Stimulated activated CD4-positive, alpha-beta T cell treated with anti-CD3 and anti-CD28 coated beads, Interleukin-15, amount 100 ng/mL, for 24 hours (primary cell): Measurements from ENCODE around the gene GPR68.
A peak's percentile ranks its signal among the peaks of the same experiment; 100 is the strongest.

Experiments
- DNase-seq: peaks from one replicate; pipeline ENCODE4 v3.0.0-alpha.2; 2020

Gene GPR68

GRCh38 chr14:91244501-91244901 is at the start of gene GPR68:
Gene GPR68, minus strand, starts transcription at chr14:91244704. Its CDS starts 9,654 bp downstream, at chr14:91235050.
- peak; percentile 40 for DNase-seq

DNA sequence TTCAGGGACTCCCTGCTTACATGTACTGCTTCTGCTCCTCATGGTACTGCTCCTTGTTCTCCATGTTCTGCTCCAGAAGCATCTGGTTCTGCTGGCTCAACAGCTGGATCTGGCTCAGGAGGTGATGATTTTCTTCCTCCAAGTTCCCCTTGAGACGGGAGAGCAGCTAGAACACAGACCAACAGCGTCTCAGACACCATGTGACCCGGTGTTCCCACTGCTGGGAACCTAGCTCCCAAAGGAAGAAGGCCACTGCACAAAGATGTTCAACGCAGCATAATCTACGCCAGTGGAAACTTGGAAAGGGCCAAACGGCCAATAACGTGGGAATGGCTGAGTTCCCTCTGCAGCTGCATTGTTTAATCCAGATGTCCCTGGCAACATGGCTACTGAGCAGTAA is 49.6 kb upstream of the GPR68 start:
- DNase-seq, result no peak

DNA sequence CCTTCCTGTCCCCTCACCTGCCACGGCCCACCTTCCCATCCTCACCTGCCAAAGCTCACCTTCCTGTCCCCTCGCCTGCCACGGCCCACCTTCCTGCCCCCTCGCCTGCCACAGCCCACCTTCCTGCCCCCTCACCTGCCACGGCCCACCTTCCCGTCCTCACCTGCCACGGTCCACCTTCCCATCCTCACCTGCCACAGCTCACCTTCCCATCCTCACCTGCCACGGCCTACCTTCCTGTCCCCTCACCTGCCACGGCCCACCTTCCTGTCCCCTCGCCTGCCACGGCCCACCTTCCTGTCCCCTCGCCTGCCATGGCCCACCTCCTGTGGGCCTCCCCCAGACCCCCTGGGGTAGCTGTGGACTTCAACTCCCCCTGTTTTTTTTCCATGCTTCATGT is 48.8 kb upstream of the GPR68 start:
- DNase-seq, result no peak

DNA sequence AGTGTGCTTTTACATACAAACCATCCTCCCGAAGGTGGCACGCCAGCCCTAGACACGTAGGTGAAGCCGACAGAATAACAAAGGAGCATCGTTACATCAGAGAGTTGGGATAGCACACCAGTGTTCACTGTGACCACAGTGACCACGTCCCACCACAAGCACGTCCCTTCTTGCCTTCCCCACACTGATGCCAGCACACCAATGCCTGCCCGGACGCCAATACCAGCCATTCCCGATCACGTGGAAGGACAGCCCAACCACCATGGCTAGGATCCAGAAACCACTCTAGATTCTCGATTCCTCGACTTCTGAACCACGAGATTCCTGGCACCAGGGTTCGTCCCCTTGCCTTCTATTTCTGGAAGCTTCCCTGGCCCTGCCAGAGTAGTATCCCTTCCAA is 48.0 kb upstream of the GPR68 start:
- DNase-seq, result no peak

DNA sequence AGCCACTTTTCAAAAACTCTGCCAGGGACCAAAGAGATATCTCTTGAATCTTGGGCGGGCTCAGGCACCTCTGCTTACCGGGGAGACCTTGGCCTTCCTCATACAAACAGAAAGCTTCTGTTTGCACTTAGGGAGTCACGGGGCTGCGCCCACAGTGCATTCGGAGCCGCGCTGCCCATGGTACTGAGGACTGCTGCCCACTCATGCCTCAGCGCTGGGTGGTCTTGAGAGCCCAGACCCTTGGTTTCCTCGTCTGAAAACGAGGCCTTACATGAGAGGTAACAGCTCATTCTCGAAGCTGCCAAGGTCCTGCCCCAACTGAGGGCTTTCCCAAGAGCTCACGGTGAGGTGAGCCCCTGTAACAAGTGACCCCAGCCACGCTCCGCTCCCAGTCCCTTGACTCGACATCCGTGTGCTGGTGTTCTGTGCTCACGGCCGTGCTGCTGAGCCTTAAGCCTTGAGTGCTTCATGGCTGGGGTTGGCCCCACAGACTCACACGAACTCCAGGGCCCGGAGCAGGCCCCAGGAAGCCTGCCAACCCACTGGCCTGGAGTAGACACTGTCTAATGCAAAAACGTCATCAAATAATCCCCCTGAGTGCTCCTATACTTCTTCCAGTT is 47.4 kb upstream of the GPR68 start:
- no peak for DNase-seq

DNA sequence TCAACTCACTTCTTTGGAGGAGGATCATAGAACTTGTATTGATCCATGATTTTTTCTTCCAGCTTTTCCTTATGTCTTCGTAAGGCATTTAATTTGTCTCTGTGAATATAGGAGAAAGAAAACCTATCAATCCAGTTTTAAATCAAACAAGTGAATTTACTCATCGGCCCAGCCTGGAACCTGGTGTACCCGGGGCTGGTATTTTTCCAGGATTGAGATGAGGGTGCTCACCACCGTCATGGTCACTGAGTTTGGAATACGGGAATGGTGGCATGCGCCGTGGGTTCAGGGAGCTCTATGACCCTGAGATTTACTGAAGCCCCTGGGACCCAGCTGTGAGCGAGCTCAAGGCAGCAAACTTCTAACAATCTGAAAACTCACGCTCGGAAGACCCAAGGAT is 46.5 kb upstream of the GPR68 start:
- no peak for DNase-seq

DNA sequence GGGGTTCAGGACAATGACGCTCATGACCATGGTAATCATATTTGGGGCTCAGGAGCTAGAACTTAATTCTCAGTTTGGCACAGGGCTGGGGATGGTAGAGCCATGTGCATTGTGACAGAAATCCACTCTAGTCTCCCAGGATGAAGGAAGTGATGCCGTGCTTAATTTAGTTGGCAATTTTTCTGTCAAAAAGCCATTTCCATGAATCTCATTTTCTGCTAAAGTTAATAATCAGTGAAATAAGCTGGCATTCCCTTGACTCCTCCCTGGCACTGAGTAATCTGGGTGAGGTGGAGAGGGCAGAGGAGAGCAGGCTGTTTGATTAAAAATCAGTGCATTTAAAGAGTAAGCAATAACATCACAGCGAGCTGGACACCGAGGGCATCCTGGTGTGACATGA is 45.0 kb upstream of the GPR68 start:
- DNase-seq, result no peak

DNA sequence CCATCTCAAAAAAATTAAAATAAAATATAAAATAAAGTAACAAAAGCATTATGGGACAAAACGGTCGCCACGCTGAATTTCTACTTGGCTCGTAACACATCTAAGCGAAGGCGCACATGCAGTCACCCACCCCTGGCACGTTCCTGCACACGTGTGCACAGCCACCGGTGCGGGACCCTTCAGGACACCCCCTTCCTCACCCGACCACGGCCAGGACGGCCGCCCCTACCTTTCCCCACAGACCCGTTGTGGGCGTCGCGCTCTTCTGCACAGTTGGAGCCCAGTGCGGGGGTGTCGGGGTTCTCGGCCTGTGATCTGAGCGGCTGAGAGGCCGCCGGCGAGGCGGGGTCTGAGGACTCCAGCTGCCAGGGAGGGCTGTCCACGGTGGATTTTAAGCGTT is 44.4 kb upstream of the GPR68 start:
- no peak for DNase-seq

GRCh38 chr14:91286530-91286937 is 42.0 kb upstream of the GPR68 start:
- DNase-seq, result peak; percentile 86

DNA sequence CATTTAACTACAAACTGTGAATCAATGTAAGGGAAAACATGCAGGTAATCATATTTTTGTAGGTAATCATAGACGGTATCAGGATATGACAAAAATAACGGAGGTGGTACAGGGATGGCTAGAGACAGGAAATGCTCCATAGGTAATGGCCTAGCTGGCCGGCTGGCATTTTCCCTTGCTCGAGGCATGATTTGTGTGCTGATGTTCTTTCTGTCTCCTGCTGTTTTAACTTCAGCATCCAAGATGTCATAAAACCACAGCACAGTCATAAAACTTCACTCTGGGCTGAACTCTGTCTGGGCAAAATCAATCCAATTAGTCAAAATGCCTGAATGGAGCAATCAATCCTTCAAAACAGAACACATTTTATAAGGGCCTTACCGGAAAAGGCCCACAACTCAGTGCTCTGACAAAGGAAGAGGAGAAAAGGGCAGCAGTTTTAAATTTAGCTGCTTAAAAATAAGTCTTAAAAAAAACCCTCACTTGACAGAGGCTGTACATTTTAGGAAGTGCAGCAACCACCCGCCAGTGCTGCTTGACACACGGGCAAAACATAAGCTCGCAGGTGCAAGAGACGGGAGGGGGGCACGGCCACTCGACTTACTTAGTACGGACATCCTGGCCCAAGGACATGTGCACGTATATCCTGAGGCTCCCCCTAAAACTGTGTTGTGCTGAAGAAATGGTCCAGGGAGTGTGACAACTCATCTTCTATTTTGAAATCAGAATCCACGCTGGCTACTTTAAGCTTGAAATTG is 40.5 kb upstream of the GPR68 start:
- no peak for DNase-seq

GRCh38 chr14:91284146-91284790 is 39.8 kb upstream of the GPR68 start:
- no peak for DNase-seq

GRCh38 chr14:91283666-91284065 is 39.2 kb upstream of the GPR68 start:
- DNase-seq, result no peak

GRCh38 chr14:91282954-91283645 is 38.6 kb upstream of the GPR68 start:
- no peak for DNase-seq

DNA sequence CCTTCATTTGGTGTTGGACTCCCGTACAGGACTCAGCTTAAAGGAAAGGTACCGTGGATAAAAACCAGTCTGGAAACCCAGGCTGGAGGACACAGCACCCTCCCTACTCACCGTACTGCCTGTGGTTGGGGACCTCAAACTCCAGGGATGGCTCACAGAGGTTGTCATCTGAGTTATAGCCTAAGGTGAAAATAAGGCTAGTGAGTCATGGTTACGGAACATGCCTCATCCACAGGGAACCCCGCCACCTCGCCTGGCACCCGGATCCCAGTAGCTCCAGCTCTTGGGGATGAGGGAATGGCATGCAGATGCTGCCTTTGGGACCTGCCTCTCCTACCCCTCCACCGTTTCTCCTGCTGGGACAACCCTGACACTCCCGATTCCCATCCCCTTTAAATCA is 36.8 kb upstream of the GPR68 start:
- no peak for DNase-seq

DNA sequence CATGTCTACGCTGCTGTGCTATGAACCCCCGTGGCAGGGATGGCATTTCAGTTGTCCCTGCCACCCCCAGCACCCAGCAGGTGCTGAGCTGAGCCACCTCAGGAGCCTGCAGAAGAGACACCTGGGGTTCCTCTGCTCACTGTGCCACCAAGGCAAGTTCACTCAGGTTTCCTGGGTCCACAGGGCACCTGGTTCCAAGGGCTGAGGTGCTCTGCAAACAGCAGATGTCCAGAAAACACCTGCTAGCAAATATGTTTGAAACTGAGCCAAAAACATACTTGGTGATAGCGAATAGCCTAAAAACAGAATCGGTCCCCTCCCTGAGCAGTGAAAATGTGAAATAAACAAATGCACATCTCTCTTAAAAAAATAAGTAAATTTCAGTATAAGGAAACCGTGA is 35.6 kb upstream of the GPR68 start:
- DNase-seq, result no peak

DNA sequence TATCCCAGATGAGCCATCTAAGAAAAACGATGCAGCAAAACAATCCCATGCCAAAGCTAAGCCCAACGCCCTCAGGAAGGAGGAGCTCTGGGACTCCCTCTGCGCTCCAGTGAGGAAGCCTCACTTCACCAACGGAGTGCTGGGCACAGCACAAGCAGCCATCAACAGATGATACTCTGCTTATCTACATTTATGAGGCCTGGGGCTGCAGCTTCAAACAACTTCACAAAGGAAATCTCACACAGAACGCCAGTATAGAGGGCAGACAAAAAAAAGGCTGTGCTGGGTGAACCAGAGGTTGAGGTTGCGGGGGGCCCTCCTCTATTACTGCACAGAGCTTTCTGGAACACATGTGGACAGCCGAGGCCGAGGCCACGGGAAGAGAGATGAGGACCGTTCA is 34.9 kb upstream of the GPR68 start:
- DNase-seq, result no peak

- no peak for DNase-seq
Observed at GRCh38 chr14:91278383-91278715, 33.8 kb upstream of the GPR68 start.

- no peak for DNase-seq
Observed at GRCh38 chr14:91277546-91278382, 33.3 kb upstream of the GPR68 start.

DNA sequence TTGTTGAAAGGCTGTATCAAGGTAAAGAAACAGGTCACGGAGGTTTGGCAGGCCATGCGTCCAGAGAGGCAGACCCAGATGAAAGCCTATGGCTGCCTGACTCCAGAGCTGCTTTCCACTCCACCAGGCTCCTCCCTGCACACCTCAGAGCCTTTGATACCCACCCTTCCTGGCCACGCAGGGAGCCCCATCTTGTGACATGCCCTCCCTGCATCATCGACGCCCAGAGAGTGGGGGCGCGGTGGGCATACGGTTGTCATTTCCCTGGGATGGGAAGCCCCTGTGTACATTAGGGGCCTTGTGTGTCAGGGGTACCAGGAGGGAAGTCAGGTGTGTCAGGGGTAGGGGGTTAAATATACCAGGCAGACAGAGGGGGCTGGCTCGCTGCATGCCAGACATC is 30.3 kb upstream of the GPR68 start:
- DNase-seq, result no peak

GRCh38 chr14:91273885-91274273 is 29.4 kb upstream of the GPR68 start:
- DNase-seq, result no peak

- no peak for DNase-seq
Observed at GRCh38 chr14:91273273-91273884, 28.9 kb upstream of the GPR68 start.
